NCI-H2081 (cell line): ENCODE results near the gene TAS2R43.
"Not testable (repeated sequence)": the region's sequence is repeated elsewhere in the genome, so short reads cannot be mapped to it uniquely, and the experiment has no call there.

Experiments
- DNase-seq, 2 experiments: peaks; one replicate each; lab custom pipeline; 2025; lab: John Stamatoyannopoulos, UW

The TAS2R43 gene, protein sequence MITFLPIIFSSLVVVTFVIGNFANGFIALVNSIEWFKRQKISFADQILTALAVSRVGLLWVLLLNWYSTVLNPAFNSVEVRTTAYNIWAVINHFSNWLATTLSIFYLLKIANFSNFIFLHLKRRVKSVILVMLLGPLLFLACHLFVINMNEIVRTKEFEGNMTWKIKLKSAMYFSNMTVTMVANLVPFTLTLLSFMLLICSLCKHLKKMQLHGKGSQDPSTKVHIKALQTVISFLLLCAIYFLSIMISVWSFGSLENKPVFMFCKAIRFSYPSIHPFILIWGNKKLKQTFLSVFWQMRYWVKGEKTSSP

DNA sequence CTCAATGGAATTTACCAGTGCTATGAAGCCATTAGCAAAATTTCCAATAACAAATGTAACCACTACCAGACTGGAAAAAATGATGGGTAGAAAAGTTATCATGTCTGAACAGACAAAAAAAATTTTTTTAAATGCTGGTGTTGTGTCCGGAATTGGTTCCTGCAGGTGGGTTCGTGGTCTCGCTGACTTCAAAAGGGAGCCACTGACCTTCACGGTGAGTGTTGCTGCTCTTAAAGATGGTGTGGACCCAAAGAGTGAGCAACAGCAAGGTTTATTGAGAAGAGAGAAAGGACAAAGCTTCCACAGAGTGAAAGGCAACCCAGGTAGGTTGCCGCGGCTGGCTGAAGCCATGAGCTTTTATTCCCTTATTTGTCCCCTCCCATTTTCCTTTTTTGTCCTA, at the start of gene TAS2R43:
TAS2R43 (minus strand) TSS at position 186 of the 400 bp plus-strand sequence; CDS start at position 102, 84 bp downstream.
- DNase-seq, result no peak

DNA sequence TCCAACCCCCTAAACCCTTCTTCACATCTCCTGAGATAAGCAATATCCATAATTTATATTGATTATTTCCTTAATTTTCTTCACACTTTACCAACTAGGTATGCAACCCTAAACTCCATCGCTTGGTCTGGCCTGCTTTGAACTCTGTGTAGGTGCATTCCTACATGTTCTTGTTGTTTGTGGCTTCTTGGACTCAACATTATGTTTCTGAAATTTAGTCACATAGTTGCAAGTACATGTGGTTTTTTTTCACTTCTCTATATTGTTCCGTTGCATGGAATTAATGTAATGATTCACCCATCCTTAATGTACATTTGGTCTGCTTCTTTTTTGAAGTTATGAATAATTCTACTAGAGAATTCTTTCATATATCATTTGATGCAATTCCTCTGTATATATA, 44.0 kb upstream of the TAS2R43 start:
- DNase-seq, result no peak

DNA sequence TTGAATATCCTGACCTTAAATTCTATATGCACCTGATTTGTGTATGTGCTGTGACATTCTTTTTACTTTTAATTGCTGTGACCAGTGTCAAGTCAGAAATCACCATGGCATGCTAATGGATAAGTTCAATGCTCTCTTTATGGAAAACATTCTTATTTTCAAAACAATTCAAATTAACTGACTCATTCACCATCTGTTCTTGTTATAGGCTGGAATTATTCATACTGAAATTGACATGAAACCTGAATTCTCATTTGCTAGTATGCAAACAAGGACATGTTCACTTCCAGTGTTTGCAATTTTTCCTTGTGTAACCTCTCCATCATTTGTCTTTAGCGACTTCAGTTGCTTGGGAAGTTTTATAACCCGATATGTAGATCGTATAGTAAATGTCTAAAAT, 42.2 kb upstream of the TAS2R43 start, which contains the start of gene TAS2R30:
TAS2R30 (minus strand) TSS at position 340 of the 400 bp plus-strand sequence. CDS start 400 bp downstream, outside the sequence.
- no peak for DNase-seq

DNA sequence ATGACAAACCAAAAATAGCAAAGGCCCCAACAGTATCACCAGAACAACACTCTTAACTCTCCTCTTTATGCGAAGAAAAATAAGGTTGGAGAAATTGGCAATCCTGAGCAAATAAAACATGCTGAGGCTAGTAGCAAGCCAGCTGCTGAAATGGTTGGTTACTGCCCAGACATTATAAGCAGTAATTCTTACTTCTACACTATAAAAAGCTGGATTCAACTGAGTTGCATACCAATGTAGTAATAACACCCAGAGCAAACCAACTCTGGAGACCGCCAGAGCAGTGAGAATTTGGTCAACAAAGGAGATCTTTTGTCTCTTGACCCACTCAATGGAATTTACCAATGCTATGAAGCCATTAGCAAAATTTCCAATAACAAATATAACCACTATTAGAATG, 41.7 kb upstream of the TAS2R43 start:
- DNase-seq, result no peak

DNA sequence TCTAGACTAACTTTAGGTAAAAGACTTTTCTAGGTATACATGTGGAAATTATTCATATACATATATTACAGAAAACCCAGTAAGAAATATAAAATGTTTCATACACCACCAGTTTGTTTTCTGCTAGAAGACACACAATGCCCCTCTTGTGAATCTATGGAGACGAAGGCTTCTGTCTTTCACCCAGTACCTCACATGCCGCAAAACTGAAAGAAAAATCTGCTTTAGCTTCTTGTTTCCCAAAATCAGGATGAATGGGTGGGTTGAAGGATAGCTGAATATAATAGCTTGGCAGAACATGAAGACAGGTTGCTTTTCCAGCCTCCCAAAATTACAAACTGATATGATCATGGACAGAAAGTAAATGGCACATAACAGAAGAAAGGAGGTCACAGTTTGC, 41.0 kb upstream of the TAS2R43 start:
- no peak for DNase-seq

DNA sequence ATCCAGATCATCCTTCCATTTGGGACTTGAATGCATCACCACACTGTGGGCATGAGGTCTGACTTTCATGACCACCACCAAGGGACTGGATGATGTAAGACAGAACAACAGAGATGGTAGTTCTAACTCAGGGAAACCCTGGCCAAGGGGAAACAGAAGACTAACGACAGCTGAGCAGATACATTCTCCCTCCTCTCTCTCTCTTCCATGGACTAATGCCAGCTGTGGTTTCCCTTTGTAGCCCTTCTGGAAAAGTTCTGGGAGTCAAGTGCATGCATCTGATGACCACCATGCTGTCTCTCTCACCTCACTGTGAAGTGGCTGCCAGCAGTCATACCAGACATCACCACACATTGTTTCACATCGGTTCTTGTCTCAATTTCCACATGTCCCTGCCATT, 38.9 kb upstream of the TAS2R43 start:
- no peak for DNase-seq

DNA sequence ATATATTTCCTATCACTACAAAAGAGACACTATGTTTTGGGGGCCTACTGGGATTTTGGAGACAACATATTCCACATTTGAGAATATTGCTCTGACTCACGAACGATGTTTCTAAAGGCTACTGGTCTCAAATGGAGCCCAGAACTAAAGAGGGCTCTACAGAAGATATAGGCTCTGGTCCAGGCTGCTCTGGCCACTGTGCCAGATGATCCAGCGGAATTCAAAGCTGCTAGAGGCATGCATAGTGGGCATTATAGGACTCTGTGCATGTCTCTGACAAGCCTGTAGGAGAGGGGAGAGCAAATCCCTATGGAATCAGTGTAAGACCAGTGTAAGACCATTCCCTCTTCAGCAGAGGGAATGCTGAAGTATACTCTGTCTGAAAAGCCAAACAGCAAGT, 38.3 kb upstream of the TAS2R43 start:
- no peak for DNase-seq

DNA sequence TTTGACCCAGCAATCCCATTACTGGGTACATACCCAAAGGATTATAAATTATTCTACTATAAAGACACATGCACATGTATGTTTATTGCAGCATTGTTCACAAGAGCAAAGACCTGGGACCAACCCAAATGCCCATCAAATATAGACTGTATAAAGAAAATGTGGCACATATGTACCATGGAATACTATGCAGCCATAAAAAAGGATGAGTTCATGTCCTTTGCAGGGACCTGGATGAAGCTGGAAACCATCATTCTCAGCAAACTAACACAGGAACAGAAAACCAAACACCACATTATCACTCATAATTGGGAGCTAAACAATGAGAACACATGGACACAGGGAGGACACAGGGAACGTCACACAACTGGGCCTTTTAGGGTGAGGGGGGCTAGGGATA, 22.0 kb upstream of the TAS2R43 start:
- not testable (repeated sequence) for DNase-seq

DNA sequence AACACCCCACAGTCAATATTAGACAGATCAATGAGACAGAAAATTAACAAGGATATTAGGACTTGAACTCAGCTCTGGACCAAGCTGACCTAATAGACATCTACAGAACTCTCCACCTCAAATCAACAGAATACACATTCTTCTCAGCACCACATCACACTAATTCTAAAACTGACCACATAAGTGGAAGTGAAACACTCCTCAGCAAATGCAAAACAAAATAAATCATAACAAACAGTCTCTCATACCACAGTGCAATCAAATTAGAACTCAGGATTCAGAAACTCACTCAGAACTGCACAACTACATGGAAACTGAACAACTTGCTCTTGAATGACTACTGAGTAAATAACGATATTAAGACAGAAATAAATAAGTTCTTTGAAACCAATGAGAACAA, 19.1 kb upstream of the TAS2R43 start:
- DNase-seq, result not testable (repeated sequence)

DNA sequence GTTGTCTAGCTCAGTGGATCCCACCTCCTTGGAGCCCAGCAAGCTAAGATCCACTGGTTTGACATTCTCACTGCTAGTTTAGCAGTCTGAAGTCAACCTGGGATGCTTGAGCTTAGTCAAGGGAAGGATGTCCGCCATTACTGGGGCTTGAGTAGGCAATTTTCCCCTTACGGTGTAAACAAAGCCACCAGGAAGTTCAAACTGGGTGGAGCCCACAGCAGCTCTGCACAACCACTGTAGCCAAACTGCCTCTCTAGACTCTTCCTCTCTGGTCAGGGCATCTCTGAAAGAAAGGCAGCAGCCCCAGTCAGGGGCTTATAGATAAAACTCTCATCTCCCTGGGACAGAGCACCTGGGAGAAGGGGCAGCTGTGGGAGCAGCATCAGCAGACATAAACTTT, 16.7 kb upstream of the TAS2R43 start:
- no peak for DNase-seq

DNA sequence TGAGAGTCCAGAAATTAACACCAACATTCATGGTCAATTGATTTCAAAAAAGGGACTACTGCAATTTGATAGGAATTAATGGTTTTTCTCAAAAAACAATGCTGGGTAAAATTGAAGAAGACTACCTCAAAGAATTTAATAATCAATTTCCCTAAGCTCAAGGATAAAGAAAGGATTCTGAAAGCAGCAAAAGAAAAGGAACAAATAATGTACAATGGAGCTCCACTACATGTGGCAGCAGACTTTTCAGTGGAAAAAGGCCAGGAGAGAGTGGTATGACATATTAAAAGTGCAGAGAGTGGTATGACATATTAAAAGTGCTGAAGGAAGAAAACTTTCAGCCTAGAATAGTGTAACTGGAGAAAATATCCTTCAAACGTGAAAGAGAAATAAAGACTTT, 15.6 kb upstream of the TAS2R43 start:
- DNase-seq, result no peak

DNA sequence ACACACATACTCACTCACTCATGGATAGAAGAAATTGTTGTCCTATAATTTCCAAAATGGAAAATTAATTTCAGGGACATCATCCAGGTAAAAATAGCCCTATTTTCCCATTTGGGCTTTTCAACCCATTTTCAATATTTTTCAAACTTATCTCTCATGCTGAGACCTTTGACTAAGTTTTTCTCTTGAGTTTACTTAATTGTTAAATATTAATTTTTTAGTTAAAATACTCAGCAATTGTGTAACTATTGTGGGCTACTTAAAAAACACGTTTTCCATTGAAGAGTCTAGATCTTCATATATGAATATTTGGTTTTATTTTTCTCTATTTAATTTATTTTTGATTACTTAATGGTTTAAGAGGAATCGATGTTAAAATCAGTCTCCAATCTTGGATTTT, 14.2 kb upstream of the TAS2R43 start:
- DNase-seq, result no peak

DNA sequence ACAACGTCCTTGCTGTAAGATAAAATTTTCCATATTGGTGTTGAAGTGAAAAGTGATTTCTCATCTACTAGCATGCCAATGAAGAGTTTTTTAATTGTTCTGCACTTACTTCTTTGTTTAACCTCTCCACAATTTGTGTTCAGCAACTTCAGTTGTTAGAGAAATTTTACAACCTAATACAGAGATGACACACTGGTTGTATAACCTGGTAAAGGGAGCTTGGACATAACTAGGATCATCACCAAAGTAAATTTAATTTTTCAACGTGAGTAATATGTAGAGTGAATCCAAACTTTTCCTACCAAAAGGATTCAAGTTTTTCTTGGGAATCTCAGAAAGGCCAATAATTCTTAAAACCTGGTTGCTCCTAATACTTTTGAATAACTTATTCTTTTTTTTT, 13.4 kb upstream of the TAS2R43 start:
- DNase-seq, result no peak

DNA sequence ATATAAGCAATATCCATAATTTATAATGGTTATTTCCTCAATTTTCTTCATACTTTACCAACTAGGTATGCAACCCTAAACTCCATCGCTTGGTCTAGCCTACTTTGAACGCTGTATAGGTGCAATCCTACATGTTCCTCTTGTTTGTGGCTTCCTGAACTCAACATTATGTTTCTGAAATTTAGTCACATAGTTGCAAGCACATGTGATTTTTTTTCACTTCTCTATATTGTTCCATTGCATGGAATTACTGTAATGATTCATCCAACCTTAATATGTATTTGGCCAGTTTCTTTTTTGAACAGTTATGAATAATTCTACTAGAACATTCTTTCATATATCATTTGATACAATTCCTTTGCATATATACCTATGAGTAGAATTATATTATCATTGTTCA, 2.8 kb upstream of the TAS2R43 start:
- not testable (repeated sequence) for DNase-seq

DNA sequence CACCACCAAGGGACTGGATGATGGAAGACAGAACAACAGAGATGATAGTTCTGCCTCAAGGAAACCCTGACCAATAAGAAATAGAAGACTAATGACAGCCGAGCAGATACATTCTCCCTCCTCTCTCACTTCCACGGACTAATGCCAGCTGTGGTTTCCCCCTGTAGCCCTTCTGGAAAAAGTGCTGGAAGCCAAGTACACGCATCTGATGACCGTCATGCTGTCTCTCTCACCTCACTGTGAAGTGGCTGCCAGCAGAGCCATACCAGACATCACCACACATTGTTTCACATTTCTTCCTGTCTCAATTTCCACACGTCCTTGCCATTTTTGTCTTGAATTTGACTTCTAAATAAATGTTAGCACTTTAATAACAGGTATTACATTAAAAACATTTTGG, 2.9 kb downstream of the TAS2R43 start:
- no peak for DNase-seq

DNA sequence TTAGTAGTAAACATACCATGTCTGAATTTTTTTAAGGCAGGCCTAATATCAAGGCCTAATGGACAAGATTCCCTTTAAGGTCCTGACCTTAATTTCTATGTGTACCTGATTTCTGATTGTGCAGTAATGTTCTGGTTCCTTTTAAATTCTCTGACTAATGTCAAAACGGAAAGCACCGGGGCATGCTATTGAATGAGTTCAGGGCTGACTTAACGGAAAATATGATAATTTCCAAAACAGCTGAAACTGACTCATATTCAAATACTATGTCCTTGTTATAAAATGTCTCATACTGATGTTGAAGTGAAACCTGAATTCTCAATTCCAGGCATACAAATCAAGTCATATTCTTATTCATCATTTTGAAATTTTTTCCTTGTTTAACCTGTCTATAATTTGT, 6.7 kb downstream of the TAS2R43 start:
- no peak for DNase-seq

DNA sequence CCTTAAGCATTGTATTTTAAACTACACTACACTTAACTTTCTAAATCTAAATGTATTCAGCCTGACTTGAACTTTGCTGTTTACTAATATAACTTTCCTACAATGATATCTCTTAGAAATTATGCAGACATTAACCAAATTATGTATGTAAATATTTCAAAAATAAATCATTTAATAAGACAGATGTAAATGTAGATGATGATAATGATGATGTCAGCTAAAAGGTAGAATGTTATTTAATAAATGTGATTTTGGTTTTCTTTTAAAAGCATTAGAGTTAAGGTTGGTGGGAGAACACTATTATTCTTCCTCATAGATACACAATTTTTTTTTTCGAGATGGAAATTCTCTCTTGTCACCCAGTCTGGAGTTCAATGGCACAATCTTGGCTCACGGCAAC, 10.1 kb downstream of the TAS2R43 start:
- no peak for DNase-seq

DNA sequence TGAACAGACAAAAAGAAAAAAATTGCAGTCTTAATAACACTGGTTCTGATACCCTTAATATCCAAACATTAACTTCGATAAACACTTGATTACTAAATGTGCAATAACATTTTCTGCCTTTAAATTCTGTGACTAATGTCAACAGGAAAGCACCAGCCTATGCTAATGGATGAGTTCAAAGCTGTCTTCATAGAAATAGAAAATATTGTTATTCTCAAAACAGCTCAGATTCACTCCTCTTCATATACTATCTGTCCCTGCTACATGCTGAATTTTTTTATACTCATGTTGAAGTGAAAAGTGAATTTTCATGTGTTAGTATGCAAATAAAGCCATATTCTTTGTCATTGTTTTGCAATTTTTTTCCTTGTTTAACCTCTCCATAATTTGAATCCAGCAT, 13.9 kb downstream of the TAS2R43 start:
- no peak for DNase-seq

DNA sequence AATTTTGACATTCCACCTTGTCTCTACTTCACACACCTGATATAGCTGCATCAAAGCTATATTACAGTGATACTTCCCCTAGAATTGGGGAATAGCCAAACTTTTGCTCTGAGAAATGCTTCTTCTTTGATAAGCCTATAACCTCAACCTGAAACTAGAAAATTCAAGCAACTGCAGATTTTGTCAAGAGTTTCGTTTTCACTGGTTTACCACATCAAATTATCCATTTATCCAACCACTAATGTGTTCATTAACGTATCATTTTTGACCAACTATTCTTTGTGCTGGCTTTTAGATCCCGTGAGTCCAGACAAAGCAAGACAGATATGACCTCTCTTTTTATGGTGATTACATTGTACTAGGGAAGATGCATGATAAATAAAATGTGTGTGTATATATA, 16.5 kb downstream of the TAS2R43 start:
- no peak for DNase-seq

DNA sequence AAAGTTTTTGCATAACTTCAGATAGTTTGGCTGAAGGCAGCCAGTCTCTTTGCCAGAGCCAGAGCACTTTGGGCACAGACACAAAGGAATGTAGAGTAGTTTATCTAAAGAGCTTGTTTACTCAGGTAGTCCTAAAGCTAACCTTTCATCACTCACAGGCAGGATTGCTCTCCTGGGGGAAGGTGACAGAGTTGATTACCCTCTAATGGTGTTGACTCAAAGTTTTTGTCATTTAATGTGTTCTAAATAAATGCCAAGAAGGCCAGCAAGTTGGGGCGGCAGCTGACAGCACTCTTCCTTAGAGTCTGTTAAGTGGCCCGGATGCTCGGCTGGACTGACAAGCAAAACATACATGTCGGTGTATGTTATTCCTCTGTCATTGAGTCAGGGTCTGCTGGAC, 20.7 kb downstream of the TAS2R43 start:
- no peak for DNase-seq

DNA sequence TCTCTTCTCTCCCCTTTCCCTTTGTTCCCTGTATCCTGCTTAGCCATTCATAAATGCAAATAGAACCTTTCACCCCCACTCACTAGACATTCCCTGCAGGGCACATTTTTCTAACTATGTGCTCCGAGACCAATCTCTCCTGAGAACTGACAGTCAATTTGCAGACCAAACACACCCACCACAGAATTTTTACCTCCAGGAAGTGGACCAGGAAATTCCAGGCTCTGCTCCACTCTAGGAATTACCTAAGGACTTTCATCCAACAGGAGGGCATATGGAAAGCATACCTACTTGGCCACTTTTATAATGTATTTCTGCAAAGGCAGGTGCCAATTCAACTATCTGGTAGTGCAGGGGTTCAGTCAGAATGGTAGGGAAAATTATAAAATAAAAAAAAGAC, 21.1 kb downstream of the TAS2R43 start:
- DNase-seq, result no peak

DNA sequence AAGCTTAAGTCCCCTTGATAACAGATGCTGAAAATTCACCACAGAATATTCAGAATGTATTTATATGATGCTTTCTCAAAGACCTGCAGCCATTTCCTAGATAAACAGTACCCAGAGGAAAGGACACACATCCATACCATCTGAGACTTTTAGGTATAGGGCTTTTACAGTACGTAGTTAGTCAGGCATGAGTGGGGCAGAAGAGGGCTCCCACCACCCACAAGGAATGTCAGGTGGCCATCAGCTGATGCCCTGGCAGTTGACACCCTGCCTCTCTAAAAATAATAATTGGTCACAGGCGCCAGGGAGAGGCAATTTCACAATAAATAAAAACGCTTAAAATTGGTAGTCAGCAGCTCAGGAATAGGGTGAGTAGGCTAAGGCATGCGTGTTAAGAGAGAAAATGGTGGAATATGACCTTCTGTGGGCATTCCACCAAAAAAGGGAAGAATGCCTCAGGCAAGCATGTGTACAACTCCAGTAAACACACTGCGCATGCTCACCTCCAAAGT, 22.2 kb downstream of the TAS2R43 start:
- no peak for DNase-seq

DNA sequence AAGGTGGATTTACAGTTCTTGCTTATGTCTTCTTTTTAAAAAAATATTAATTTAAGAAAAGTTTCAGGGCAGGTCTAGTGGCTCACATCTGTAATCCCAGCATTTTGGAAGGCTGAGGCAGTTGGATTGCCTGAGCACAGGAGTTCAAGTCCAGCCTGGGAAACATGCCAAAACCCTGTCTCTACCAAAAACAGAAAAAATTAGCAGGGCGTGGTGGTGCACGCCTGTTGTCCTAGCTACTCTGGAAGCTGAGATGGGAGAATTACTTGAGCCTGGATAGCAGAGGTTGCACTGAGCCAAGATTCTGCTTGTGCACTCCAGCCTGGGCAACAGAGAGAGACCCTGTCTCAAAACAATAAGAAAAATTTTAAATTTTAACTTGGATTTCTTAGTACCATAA, 24.6 kb downstream of the TAS2R43 start:
- peak in 1 of 2 experiments; percentile 22 for DNase-seq

DNA sequence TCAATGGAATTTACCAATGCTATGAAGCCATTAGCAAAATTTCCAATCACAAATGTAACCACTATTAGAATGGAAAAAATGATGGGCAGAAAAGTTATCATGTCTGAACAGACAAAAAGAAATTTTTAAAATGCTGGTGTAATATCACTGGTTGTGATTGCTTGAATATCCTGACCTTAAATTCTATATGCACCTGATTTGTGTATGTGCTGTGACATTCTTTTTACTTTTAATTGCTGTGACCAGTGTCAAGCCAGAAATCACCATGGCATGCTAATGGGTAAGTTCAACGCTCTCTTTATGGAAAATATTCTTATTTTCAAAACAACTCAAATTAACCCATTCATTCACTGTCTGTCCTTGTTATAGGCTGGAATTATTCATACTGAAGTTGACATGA, 29.9 kb downstream of the TAS2R43 start, which contains the start of gene TAS2R46:
TAS2R46 (minus strand) TSS at position 101 of the 400 bp plus-strand sequence; CDS start at position 101, 0 bp downstream.
- DNase-seq, result not testable (repeated sequence)
